Measurements from ENCODE around the gene MRC2. TPM values are rescaled to one million over a fixed set of nuclear protein-coding genes. Genes with fewer than 3 reads are reported as not detected.

MRC2 gene
- total RNA-seq, 1 experiment from 2014 or later = 10.7 TPM

GRCh38 chr17:62650587-62650986, 23.1 kb downstream of the MRC2 start:
- no peak overlapping the region for H3K27ac ChIP-seq (ENCODE audit: low read depth, low read length)

More at GRCh38 chr17:62650587-62650986, 23.1 kb downstream of the MRC2 start:
- POLR2A ChIA-PET = no interaction called here
- H3K36me3 ChIP-seq (ENCODE audit: control insufficient read depth in 1 of 2, insufficient read depth in 2 of 2, low read length in 2 of 2) = no peaks in the 10 kb centered on the region
- ATAC-seq = no peak
- peaks cover 0 to 7% of the 10 kb centered on the region in 2 experiments; a peak in 1 of 4 replicates for H3K4me1 ChIP-seq (ENCODE audit: control insufficient read depth in 1 of 2, insufficient read depth in 2 of 2, low read length in 2 of 2)
- H3K4me3 ChIP-seq (replicated peaks in 1 of 2; ENCODE audit: low read depth in 1 of 2, low read length in 2 of 2) = no peak overlapping the region
- no peak overlapping the region for H3K9ac ChIP-seq (ENCODE audit: low read length)
- no peaks in the 10 kb centered on the region for H3K9me3 ChIP-seq (ENCODE audit: control insufficient read depth in 1 of 2, insufficient read depth in 1 of 2, low read depth in 1 of 2, low read length in 2 of 2)
- RAD21 ChIA-PET (ENCODE audit: low non-redundant PET in 1 of 2, low total read pairs in 2 of 2, uncharacterized antibody in 2 of 2, unreplicated experiment in 2 of 2) = no interaction called here
- H3K79me2 ChIP-seq (ENCODE audit: insufficient read depth, low read length) = no peaks in the 10 kb centered on the region
- CTCF ChIA-PET = no interaction called here
- no peaks in the 10 kb centered on the region for H4K20me1 ChIP-seq (ENCODE audit: insufficient read depth)
- H3K9me2 ChIP-seq (ENCODE audit: insufficient read depth) = no peaks in the 10 kb centered on the region
- no TSS peak for BruUV-seq (replicated peaks)
- no peak overlapping the region for H3K4me2 ChIP-seq (ENCODE audit: low read length)
- no peak overlapping the region for H2AFZ ChIP-seq (ENCODE audit: low read depth, low read length, poor library complexity, severe bottlenecking)
- intact Hi-C loops (cut with micrococcal nuclease) = no loop called here
- no peaks in the 10 kb centered on the region for H3K27me3 ChIP-seq (ENCODE audit: insufficient read depth, low read length)
- TF ChIP-seq ELF1 (IDR thresholded peaks at IDR 0.05; ENCODE audit: borderline replicate concordance, low read depth) = no peak
- TF ChIP-seq SIN3A (IDR thresholded peaks at IDR 0.05; ENCODE audit: low read depth) = no peak
- no peak for TF ChIP-seq CBX3 (IDR thresholded peaks at IDR 0.05; ENCODE audit: low read depth)
- no peak for TF ChIP-seq EZH2 (IDR thresholded peaks at IDR 0.05)
- no peak for TF ChIP-seq JUND (IDR thresholded peaks at IDR 0.05)
- no peak for TF ChIP-seq REST (IDR thresholded peaks at IDR 0.05; ENCODE audit: low read depth)
- TF ChIP-seq ZNF274 (IDR thresholded peaks at IDR 0.05; ENCODE audit: low read depth, low read length) = no peak
- TF ChIP-seq ZFX (IDR thresholded peaks at IDR 0.05) = no peak
- TF ChIP-seq FOSL1 (IDR thresholded peaks at IDR 0.05; ENCODE audit: low read depth) = no peak
- TF ChIP-seq YY1 (IDR thresholded peaks at IDR 0.05; ENCODE audit: extremely low read depth, insufficient replicate concordance, low read depth, low read length) = no peak
- TF ChIP-seq EZH2phosphoT487 (IDR thresholded peaks at IDR 0.05; ENCODE audit: borderline replicate concordance) = no peak
- no peak for TF ChIP-seq SP1 (IDR thresholded peaks at IDR 0.05; ENCODE audit: low read depth)
- TF ChIP-seq ZBTB33 (IDR thresholded peaks at IDR 0.05; ENCODE audit: extremely low read depth, insufficient replicate concordance, low read length) = no peak
- TF ChIP-seq CTCF (IDR thresholded peaks at IDR 0.05 in 2 of 3, conservative IDR thresholded peaks at IDR 0.05 in 1 of 3; ENCODE audit: borderline replicate concordance in 1 of 3, insufficient read depth in 1 of 3, low read depth in 2 of 3, low read length in 2 of 3) = no peak
- TF ChIP-seq POLR2AphosphoS5 (IDR thresholded peaks at IDR 0.05; ENCODE audit: low read depth, low read length) = no peak
- TF ChIP-seq SRF (IDR thresholded peaks at IDR 0.05; ENCODE audit: low read depth) = no peak
- no peak for TF ChIP-seq ATF3 (IDR thresholded peaks at IDR 0.05)
- TF ChIP-seq CEBPB (IDR thresholded peaks at IDR 0.05; ENCODE audit: low read depth) = no peak
- DNase-seq (ENCODE audit: low read depth, low spot score) = no peak
